ENCODE measurements around the gene TBC1D5.

TBC1D5 gene

DNA sequence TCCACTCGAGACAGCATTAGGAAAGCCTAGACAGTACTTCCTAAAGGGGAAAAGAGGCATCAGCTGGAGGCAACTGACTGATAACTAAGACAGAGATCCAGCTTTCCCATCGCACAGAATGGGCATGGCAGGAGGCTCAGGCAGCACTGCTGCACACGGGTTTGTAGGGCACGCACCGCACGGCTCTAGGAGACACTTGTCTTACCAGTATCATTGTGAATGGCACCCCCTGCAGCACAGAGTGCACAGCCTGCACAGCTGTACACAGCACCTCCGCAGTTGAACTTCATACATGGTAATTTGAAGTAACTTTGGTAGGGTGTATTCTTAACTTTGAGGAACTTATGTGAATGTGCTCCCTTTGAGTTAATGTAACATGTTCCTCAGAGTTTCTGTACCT lies 576.1 kb downstream of the TBC1D5 start:
- H3K4me1 ChIP-seq (ENCODE audit: control insufficient read depth in 2 of 2, insufficient read depth in 2 of 2, low read length in 2 of 2), result no peaks in the 10 kb centered on the region
- no peaks in the 10 kb centered on the region for H3K27me3 ChIP-seq (ENCODE audit: control insufficient read depth in 2 of 2, insufficient read depth in 2 of 2, low read length in 2 of 2)
- H3K27ac ChIP-seq (ENCODE audit: low read depth in 2 of 2, low read length in 2 of 2), result no peak overlapping the region
- H3K9me3 ChIP-seq (ENCODE audit: control insufficient read depth in 2 of 2, low read length in 2 of 2), result no peaks in the 10 kb centered on the region
- no peak overlapping the region for H3K9ac ChIP-seq (ENCODE audit: low read depth in 1 of 2, low read length in 2 of 2)
- H3K36me3 ChIP-seq (ENCODE audit: control insufficient read depth in 2 of 2, insufficient read depth in 2 of 2, low read length in 2 of 2), result peaks cover 22 to 24% of the 10 kb centered on the region in 2 donors
- no peak overlapping the region for H3K4me3 ChIP-seq (ENCODE audit: low read length in 2 of 2)

DNA sequence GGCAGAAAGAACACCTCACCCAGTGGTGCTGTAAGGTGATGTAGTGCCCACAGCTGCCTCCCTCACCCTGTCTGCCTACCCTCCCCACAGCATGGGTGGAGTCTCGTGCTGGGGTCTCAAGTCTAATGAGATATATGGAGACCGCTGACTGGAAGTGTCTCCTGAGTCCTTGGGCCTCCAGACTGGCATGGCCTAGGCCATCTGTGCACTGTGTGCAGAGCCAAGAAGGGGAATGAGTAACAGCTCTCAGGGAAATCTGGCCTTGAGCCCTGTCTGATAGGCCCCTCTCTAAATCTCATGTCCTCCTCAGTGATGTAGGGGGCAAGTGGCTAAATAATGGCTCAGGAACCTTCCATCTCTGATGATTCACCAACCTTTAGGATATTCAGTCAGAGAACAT lies 580.3 kb downstream of the TBC1D5 start:
- Histone ChIP-seq H3K9ac (ENCODE audit: low read depth in 1 of 2, low read length in 2 of 2) (no peak overlapping the region), H3K4me3 (ENCODE audit: low read length in 2 of 2) (no peak overlapping the region), H3K9me3 (ENCODE audit: control insufficient read depth in 2 of 2, low read length in 2 of 2) (no peaks in the 10 kb centered on the region), H3K27ac (ENCODE audit: low read depth in 2 of 2, low read length in 2 of 2) (no peak overlapping the region), H3K4me1 (ENCODE audit: control insufficient read depth in 2 of 2, insufficient read depth in 2 of 2, low read length in 2 of 2) (no peaks in the 10 kb centered on the region), H3K27me3 (ENCODE audit: control insufficient read depth in 2 of 2, insufficient read depth in 2 of 2, low read length in 2 of 2) (no peaks in the 10 kb centered on the region), H3K36me3 (ENCODE audit: control insufficient read depth in 2 of 2, insufficient read depth in 2 of 2, low read length in 2 of 2) (peaks cover 32 to 38% of the 10 kb centered on the region in 2 donors)

DNA sequence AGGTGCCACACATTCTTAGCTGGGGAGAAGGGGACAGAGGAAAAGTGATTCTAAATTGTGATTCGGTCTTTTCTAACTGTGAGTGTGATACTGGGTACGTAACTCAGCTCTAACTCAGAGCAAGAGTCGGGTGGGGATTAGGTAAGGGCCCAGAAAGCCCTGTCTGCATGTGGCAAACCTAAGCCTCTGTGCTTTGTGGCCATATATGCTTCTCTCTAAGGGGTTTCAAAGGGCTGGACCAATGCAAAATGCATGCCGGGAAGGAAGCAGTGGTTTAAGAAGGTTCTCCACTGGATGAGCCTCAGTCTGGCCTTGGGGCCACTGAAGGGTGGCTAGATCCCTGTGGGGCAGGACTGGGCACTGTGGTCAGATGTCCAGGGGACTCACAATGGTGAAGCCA lies 581.8 kb downstream of the TBC1D5 start:
- Histone ChIP-seq H3K4me1 (ENCODE audit: control insufficient read depth in 2 of 2, insufficient read depth in 2 of 2, low read length in 2 of 2) (no peaks in the 10 kb centered on the region), H3K36me3 (ENCODE audit: control insufficient read depth in 2 of 2, insufficient read depth in 2 of 2, low read length in 2 of 2) (peaks cover 26 to 27% of the 10 kb centered on the region in 2 donors)

DNA sequence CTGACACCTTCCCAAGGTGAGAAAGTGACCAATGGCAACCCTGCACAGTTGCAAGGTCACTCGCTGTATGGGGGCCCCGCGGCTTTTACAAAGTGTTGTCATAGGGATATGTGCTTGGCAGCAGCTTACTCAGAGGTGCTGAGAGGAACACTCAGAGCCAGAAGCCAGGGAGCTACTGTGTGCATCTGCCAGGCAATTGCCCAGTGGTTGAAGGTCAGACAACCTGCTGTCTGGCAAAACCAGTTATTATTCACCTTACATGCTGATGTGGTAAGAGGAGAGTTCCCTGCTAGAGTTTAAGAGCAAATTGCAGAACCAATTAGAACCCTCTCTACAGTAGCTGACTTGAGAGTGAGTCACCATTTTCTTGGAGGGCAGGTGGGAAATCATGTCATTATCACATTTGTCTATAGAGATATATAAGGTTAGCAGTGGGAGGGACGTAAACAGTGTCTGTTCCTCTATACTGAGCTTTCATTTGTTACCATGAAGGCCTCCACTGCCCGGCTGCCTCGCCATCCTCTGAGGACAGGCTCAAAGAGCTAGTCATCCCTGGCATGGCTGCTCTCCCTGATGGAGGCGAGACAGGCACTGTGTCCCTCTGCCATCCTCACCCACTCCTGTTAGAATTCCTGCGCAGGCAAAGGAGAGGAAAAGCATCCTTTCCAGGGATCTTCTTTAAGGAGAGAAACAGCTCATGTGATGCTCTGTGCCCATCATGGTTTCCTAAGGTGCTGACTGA lies 583.3 kb downstream of the TBC1D5 start:
- Histone ChIP-seq H3K36me3 (ENCODE audit: control insufficient read depth in 2 of 2, insufficient read depth in 2 of 2, low read length in 2 of 2) (peaks cover 31 to 35% of the 10 kb centered on the region in 2 donors), H3K9ac (ENCODE audit: low read depth in 1 of 2, low read length in 2 of 2) (no peak overlapping the region), H3K27me3 (ENCODE audit: control insufficient read depth in 2 of 2, insufficient read depth in 2 of 2, low read length in 2 of 2) (no peaks in the 10 kb centered on the region), H3K4me3 (ENCODE audit: low read length in 2 of 2) (no peak overlapping the region), H3K9me3 (ENCODE audit: control insufficient read depth in 2 of 2, low read length in 2 of 2) (no peaks in the 10 kb centered on the region), H3K4me1 (ENCODE audit: control insufficient read depth in 2 of 2, insufficient read depth in 2 of 2, low read length in 2 of 2) (no peaks in the 10 kb centered on the region), H3K27ac (ENCODE audit: low read depth in 2 of 2, low read length in 2 of 2) (no peak overlapping the region)

More for the DNA sequence above, 581.8 kb downstream of the TBC1D5 start:
- Histone ChIP-seq H3K27me3 (ENCODE audit: control insufficient read depth in 2 of 2, insufficient read depth in 2 of 2, low read length in 2 of 2) (no peaks in the 10 kb centered on the region), H3K9me3 (ENCODE audit: control insufficient read depth in 2 of 2, low read length in 2 of 2) (no peaks in the 10 kb centered on the region), H3K27ac (ENCODE audit: low read depth in 2 of 2, low read length in 2 of 2) (no peak overlapping the region), H3K9ac (ENCODE audit: low read depth in 1 of 2, low read length in 2 of 2) (no peak overlapping the region), H3K4me3 (ENCODE audit: low read length in 2 of 2) (no peak overlapping the region)

DNA sequence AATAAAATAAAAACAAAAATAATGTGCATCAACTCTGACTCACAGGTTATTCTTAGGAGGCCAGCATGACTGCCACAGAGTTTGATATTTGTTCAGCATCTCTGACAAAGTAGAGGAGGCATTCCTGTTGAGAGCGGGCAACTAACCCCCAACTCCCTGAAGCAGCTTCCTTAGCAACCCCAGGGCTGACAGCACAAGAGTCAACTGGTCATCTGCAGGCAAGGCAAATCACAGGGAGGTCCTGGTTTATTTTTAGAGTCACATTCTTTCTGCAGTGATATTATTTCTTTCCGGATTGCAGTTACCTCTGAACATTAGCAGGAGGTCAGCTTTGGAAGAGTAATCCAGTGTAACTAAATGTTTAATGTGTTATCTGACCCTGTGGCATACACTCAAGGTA lies 584.7 kb downstream of the TBC1D5 start:
- peaks cover 29 to 46% of the 10 kb centered on the region in 2 donors for H3K36me3 ChIP-seq (ENCODE audit: control insufficient read depth in 2 of 2, insufficient read depth in 2 of 2, low read length in 2 of 2)
- H3K9ac ChIP-seq (ENCODE audit: low read depth in 1 of 2, low read length in 2 of 2), result no peak overlapping the region
- H3K4me1 ChIP-seq (ENCODE audit: control insufficient read depth in 2 of 2, insufficient read depth in 2 of 2, low read length in 2 of 2), result no peaks in the 10 kb centered on the region
- no peak overlapping the region for H3K4me3 ChIP-seq (ENCODE audit: low read length in 2 of 2)
- no peaks in the 10 kb centered on the region for H3K27me3 ChIP-seq (ENCODE audit: control insufficient read depth in 2 of 2, insufficient read depth in 2 of 2, low read length in 2 of 2)
- peaks cover 4 to 7% of the 10 kb centered on the region in 2 donors for H3K9me3 ChIP-seq (ENCODE audit: control insufficient read depth in 2 of 2, low read length in 2 of 2)
- H3K27ac ChIP-seq (ENCODE audit: low read depth in 2 of 2, low read length in 2 of 2), result no peak overlapping the region

DNA sequence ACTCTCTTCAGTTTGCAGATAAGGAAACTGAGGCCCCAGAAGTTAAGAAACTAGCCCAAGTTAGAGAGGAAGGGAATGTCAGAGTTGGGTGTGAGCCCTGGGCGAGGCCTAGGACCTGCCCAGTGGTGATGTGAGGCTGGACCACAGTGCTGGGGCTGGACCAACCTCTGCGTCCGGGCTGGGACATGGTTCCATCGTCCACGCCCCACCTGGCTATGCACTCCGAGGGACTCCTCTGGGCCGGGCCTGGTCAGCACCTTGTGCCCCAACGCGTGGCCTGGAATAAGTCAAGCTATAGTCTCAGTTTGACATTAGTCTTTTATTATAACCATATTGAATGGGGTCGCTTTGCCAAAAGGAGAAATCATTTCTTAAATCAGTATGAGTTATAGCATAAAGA lies 585.6 kb downstream of the TBC1D5 start:
- Histone ChIP-seq H3K27ac (ENCODE audit: low read depth in 2 of 2, low read length in 2 of 2) (no peak overlapping the region), H3K4me3 (ENCODE audit: low read length in 2 of 2) (no peak overlapping the region), H3K27me3 (ENCODE audit: control insufficient read depth in 2 of 2, insufficient read depth in 2 of 2, low read length in 2 of 2) (no peaks in the 10 kb centered on the region), H3K4me1 (ENCODE audit: control insufficient read depth in 2 of 2, insufficient read depth in 2 of 2, low read length in 2 of 2) (peaks cover 0 to 2% of the 10 kb centered on the region in 2 donors), H3K9me3 (ENCODE audit: control insufficient read depth in 2 of 2, low read length in 2 of 2) (peaks cover 4 to 7% of the 10 kb centered on the region in 2 donors), H3K36me3 (ENCODE audit: control insufficient read depth in 2 of 2, insufficient read depth in 2 of 2, low read length in 2 of 2) (peaks cover 24 to 43% of the 10 kb centered on the region in 2 donors), H3K9ac (ENCODE audit: low read depth in 1 of 2, low read length in 2 of 2) (no peak overlapping the region)

DNA sequence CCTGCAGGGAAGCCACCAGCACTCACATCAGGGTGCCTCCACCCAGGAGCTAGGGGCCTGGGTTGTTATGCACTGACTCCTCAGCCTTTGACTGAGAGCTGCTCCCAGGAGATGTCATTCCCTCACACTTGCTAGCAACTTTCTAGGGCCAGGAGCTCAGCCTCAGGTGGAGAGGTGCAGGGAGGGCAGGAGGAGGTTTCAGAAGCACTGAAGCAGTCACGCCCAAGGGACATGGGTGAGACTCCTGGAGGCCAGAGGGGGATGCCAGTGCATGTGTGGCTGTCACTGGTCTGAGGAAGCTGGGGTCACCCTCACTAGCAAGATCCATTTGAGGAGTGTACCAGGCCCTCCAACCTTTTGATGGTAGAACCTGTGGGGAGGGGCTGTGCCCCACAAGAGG lies 586.5 kb downstream of the TBC1D5 start:
- Histone ChIP-seq H3K27me3 (ENCODE audit: control insufficient read depth in 2 of 2, insufficient read depth in 2 of 2, low read length in 2 of 2) (no peaks in the 10 kb centered on the region), H3K4me1 (ENCODE audit: control insufficient read depth in 2 of 2, insufficient read depth in 2 of 2, low read length in 2 of 2) (peaks cover 0 to 3% of the 10 kb centered on the region in 2 donors), H3K9ac (ENCODE audit: low read depth in 1 of 2, low read length in 2 of 2) (no peak overlapping the region), H3K4me3 (ENCODE audit: low read length in 2 of 2) (no peak overlapping the region), H3K9me3 (ENCODE audit: control insufficient read depth in 2 of 2, low read length in 2 of 2) (peaks cover 4 to 7% of the 10 kb centered on the region in 2 donors), H3K36me3 (ENCODE audit: control insufficient read depth in 2 of 2, insufficient read depth in 2 of 2, low read length in 2 of 2) (peaks cover 24 to 40% of the 10 kb centered on the region in 2 donors), H3K27ac (ENCODE audit: low read depth in 2 of 2, low read length in 2 of 2) (no peak overlapping the region)

DNA sequence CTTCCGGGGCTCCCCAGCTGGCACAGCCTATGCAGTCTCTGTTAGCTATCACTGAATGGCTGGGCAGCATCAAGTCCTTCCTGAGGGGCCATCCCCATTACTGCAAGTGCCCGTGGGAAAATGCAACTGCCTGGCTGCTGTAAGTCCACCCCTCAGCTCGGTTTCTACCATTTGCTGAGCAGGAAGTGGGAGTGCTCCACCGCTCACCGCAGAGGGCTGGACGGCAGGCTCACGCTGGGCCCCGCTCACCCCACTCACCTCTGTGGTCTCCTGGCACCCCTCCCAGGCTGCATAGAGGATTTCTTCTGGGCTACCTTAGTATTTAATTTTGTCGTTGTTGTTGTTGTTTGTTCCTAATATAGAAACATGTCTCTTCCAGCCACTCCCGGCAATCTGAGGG lies 587.5 kb downstream of the TBC1D5 start:
- peaks cover 20 to 34% of the 10 kb centered on the region in 2 donors for H3K36me3 ChIP-seq (ENCODE audit: control insufficient read depth in 2 of 2, insufficient read depth in 2 of 2, low read length in 2 of 2)
- H3K4me3 ChIP-seq (ENCODE audit: low read length in 2 of 2), result no peak overlapping the region
- peaks cover 0 to 3% of the 10 kb centered on the region in 2 donors for H3K4me1 ChIP-seq (ENCODE audit: control insufficient read depth in 2 of 2, insufficient read depth in 2 of 2, low read length in 2 of 2)
- no peak overlapping the region for H3K27ac ChIP-seq (ENCODE audit: low read depth in 2 of 2, low read length in 2 of 2)
- H3K27me3 ChIP-seq (ENCODE audit: control insufficient read depth in 2 of 2, insufficient read depth in 2 of 2, low read length in 2 of 2), result no peaks in the 10 kb centered on the region
- peaks cover 4 to 7% of the 10 kb centered on the region in 2 donors for H3K9me3 ChIP-seq (ENCODE audit: control insufficient read depth in 2 of 2, low read length in 2 of 2)
- no peak overlapping the region for H3K9ac ChIP-seq (ENCODE audit: low read depth in 1 of 2, low read length in 2 of 2)

DNA sequence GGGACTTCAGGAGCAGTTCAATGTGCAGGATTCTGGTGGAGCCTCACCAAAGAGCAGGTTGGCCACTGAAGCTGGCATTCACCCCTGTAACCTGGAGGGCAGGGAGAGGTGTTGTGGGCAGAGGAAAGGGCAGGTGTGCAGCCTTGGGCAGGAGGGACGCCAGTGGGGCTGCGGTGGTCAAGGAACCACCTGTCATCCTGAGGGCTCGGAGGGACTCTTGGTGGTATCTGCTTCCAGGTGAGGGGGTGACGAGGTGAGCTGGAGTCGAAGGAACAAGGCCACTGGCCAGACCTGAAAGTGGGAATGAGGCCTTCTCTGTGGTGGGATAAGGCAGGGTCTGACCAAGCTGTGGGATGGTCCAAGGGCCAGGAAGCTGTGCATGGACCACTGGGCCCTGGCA lies 588.2 kb downstream of the TBC1D5 start:
- H3K4me3 ChIP-seq (ENCODE audit: low read length in 2 of 2), result no peak overlapping the region
- peaks cover 0 to 3% of the 10 kb centered on the region in 2 donors for H3K4me1 ChIP-seq (ENCODE audit: control insufficient read depth in 2 of 2, insufficient read depth in 2 of 2, low read length in 2 of 2)
- no peak overlapping the region for H3K9ac ChIP-seq (ENCODE audit: low read depth in 1 of 2, low read length in 2 of 2)
- H3K9me3 ChIP-seq (ENCODE audit: control insufficient read depth in 2 of 2, low read length in 2 of 2), result peaks cover 4 to 7% of the 10 kb centered on the region in 2 donors
- no peak overlapping the region for H3K27ac ChIP-seq (ENCODE audit: low read depth in 2 of 2, low read length in 2 of 2)
- H3K36me3 ChIP-seq (ENCODE audit: control insufficient read depth in 2 of 2, insufficient read depth in 2 of 2, low read length in 2 of 2), result peaks cover 15 to 31% of the 10 kb centered on the region in 2 donors
- H3K27me3 ChIP-seq (ENCODE audit: control insufficient read depth in 2 of 2, insufficient read depth in 2 of 2, low read length in 2 of 2), result no peaks in the 10 kb centered on the region

DNA sequence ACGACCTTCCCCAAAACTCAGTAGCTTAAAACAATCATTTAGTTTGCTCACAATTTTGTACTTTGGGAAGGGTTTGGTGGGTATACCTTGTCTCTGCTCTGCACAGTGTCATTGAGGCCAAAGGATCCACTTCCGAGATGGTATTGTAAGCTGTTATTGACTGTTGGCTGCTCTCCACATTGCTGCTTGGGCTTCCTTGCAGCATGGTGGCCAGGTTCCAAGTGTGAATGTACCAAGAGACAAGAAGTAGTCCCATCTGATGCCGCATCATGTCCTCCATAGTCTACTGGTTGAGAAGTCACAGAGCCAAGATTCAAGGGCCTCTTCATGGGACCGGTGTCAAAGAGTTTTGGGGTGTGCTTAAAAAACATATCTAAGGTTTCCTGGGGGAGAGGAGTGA lies 589.2 kb downstream of the TBC1D5 start:
- H3K4me1 ChIP-seq (ENCODE audit: control insufficient read depth in 2 of 2, insufficient read depth in 2 of 2, low read length in 2 of 2), result peaks cover 0 to 3% of the 10 kb centered on the region in 2 donors
- H3K27ac ChIP-seq (ENCODE audit: low read depth in 2 of 2, low read length in 2 of 2), result no peak overlapping the region
- H3K9me3 ChIP-seq (ENCODE audit: control insufficient read depth in 2 of 2, low read length in 2 of 2), result peaks cover 4 to 7% of the 10 kb centered on the region in 2 donors
- no peaks in the 10 kb centered on the region for H3K27me3 ChIP-seq (ENCODE audit: control insufficient read depth in 2 of 2, insufficient read depth in 2 of 2, low read length in 2 of 2)
- H3K9ac ChIP-seq (ENCODE audit: low read depth in 1 of 2, low read length in 2 of 2), result no peak overlapping the region
- H3K36me3 ChIP-seq (ENCODE audit: control insufficient read depth in 2 of 2, insufficient read depth in 2 of 2, low read length in 2 of 2), result peaks cover 15 to 27% of the 10 kb centered on the region in 2 donors
- no peak overlapping the region for H3K4me3 ChIP-seq (ENCODE audit: low read length in 2 of 2)

Data from mucosa of rectum (tissue), 2 donors.